K562 (cell line): Measurements from ENCODE around the gene LMNTD2. TPM values are rescaled to one million over a fixed set of nuclear protein-coding genes. Genes with fewer than 3 reads are reported as not detected.

Experiments used
- ATAC-seq: fragments of 200-7000 bp; cut with Tn5 transposase; 3 replicates; pipeline ENCODE4 v1.9.1; 2020; ENCODE audit warnings: moderate library complexity
- BruUV-seq: library from RNA; stranded (reverse); fragments of 400-500 nt; replicated peaks from 2 replicates; lab custom pipeline; 2021; lab: Mats Ljungman, UMichigan
- CTCF ChIA-PET: fragments of 300-600 bp; formaldehyde crosslinking; extraction: SDS; loops from one replicate; lab custom pipeline; 2021; ENCODE audit warnings: low intra/inter-chr PET ratio; lab: Yijun Ruan, JAX
- POLR2A ChIA-PET: fragments of 300-600, 350-650 bp; sonication (Branson Sonifier 250); formaldehyde crosslinking; extraction: SDS; loops from one replicate; lab custom pipeline; 2021; ENCODE audit warnings: antibody characterized with exemption, inconsistent platforms; lab: Yijun Ruan, JAX
- DNase-seq, 4 experiments: peaks; one replicate each; pipeline versions ENCODE4 v3.0.0 to v3.0.0-alpha.2; 2011 to 2018; ENCODE audit warnings: low spot score in 3 of 4, mixed read lengths in 3 of 4; ENCODE audit errors: extremely low read depth in 1 of 4
- FAIRE-seq: peaks from 2 replicates; lab custom pipeline; 2011; peaks lifted over from hg19 to GRCh38; lab: Jason Lieb, UNC
- H2AFZ ChIP-seq: 2 replicates; pipeline ENCODE4 v1.6.0; 2011; ENCODE audit warnings: low read depth, low read length, control low read depth, inconsistent platforms
- H3K27ac ChIP-seq: fragments of 200-600 bp; 3 replicates; pipeline ENCODE4 v1.8.0; 2011; ENCODE audit warnings: low read depth, mild to moderate bottlenecking, control low read depth, inconsistent platforms, low read length, moderate library complexity, mixed read lengths; ENCODE audit errors: extremely low read depth
- H3K27me3 ChIP-seq, 2 experiments: fragments of 300-600 bp in 1 of 2; 2 replicates in 1 of 2; 3 replicates in 1 of 2; pipeline versions ENCODE4 v1.6.0 to v1.8.0; 2011; ENCODE audit warnings: inconsistent platforms in 2 of 2, low read length in 2 of 2, mild to moderate bottlenecking in 1 of 2, mixed read lengths in 1 of 2, moderate library complexity in 1 of 2; ENCODE audit not compliant: control insufficient read depth in 2 of 2, insufficient read depth in 2 of 2
- H3K36me3 ChIP-seq: fragments of 300-600 bp; 3 replicates; pipeline ENCODE4 v1.8.0; 2011; ENCODE audit warnings: mild to moderate bottlenecking, low read length, inconsistent platforms; ENCODE audit not compliant: control insufficient read depth, insufficient read depth
- H3K4me1 ChIP-seq, 2 experiments: fragments of 200-600 bp in 1 of 2; replicated peaks in 1 of 2; 2 replicates in 1 of 2; 3 replicates in 1 of 2; pipeline versions ENCODE4 v1.5.1 to v1.8.0; 2011; ENCODE audit warnings: inconsistent platforms in 2 of 2, low read length in 2 of 2, mild to moderate bottlenecking in 1 of 2, mixed read lengths in 1 of 2, moderate library complexity in 1 of 2; ENCODE audit not compliant: control insufficient read depth in 2 of 2, insufficient read depth in 2 of 2
- H3K4me2 ChIP-seq: 2 replicates; pipeline ENCODE4 v1.6.1; 2011; ENCODE audit warnings: low read length, control low read depth, inconsistent platforms, mixed read lengths; ENCODE audit not compliant: insufficient read depth
- H3K4me3 ChIP-seq: fragments of 200-600 bp; sonication (generic), shearing (Covaris generic); 2 replicates; pipeline ENCODE4 v1.5.1; 2016; ENCODE audit warnings: control low read depth, inconsistent platforms
- H3K79me2 ChIP-seq: fragments of 200-600 bp; 3 replicates; pipeline ENCODE4 v1.8.0; 2011; ENCODE audit warnings: low read length, inconsistent platforms; ENCODE audit not compliant: control insufficient read depth, insufficient read depth
- H3K9ac ChIP-seq, 2 experiments: 2 replicates each; pipeline versions ENCODE4 v1.6.0 to v1.6.1; 2011; ENCODE audit warnings: low read depth in 2 of 2, low read length in 2 of 2, control low read depth in 1 of 2, inconsistent platforms in 1 of 2, mild to moderate bottlenecking in 1 of 2, mixed read lengths in 1 of 2; ENCODE audit not compliant: insufficient read depth in 1 of 2
- H3K9me1 ChIP-seq: one replicate; pipeline ENCODE4 v1.6.0; 2011; ENCODE audit warnings: inconsistent platforms, mild to moderate bottlenecking, low read length, moderate library complexity; ENCODE audit not compliant: control insufficient read depth, insufficient read depth
- H3K9me3 ChIP-seq: replicated peaks from 2 replicates; pipeline ENCODE4 v1.5.1; 2011; ENCODE audit warnings: low read depth, low read length, inconsistent platforms; ENCODE audit not compliant: control insufficient read depth, insufficient read depth
- H4K20me1 ChIP-seq: replicated peaks from 2 replicates; pipeline ENCODE4 v1.6.1; 2011; ENCODE audit warnings: low read length, inconsistent platforms, mixed read lengths; ENCODE audit not compliant: control insufficient read depth, insufficient read depth
- ETV5 ChIP-seq: sonication (generic); formaldehyde crosslinking; IDR thresholded peaks from 2 replicates; pipeline ENCODE4 v1.4.0; 2020; ENCODE audit warnings: low read depth, mild to moderate bottlenecking, missing genetic modification reagents
- EZH2 ChIP-seq: IDR thresholded peaks from 2 replicates; pipeline ENCODE4 v1.6.1; 2012; ENCODE audit warnings: low read depth, mild to moderate bottlenecking, inconsistent platforms, low read length, borderline replicate concordance
- FOSL1 ChIP-seq: fragments of 200-800 bp; sonication (Bioruptor generic); conservative IDR thresholded peaks from 2 replicates; pipeline ENCODE4 v1.6.1; 2016; ENCODE audit warnings: missing genetic modification characterization, missing compliant biosample characterization
- KDM2B ChIP-seq: fragments of 250-450 bp; sonication (Bioruptor Pico); IDR thresholded peaks from 2 replicates; pipeline ENCODE4 v1.8.0; 2021; ENCODE audit warnings: mild to moderate bottlenecking, moderate library complexity
- MAFK ChIP-seq: IDR thresholded peaks from 2 replicates; pipeline ENCODE4 v1.6.1; 2011; ENCODE audit warnings: low read length, improper control_type of control experiment
- MIER1 ChIP-seq: fragments of 450-650 bp; IDR thresholded peaks from 2 replicates; pipeline ENCODE4 v1.6.1; 2016; ENCODE audit warnings: antibody characterized with exemption, mild to moderate bottlenecking, low read depth
- POLR2AphosphoS5 ChIP-seq: IDR thresholded peaks from 2 replicates; pipeline ENCODE4 v1.6.1; 2011; ENCODE audit warnings: mild to moderate bottlenecking, low read depth, low read length, moderate library complexity; ENCODE audit not compliant: control insufficient read depth, insufficient read depth
- PTBP1 ChIP-seq: fragments of 200-400 bp; formaldehyde crosslinking; IDR thresholded peaks from 2 replicates; pipeline ENCODE4 v1.6.1; 2017; ENCODE audit warnings: low read depth, low read length
- PURB ChIP-seq: sonication (generic); formaldehyde crosslinking; IDR thresholded peaks from 2 replicates; pipeline ENCODE4 v1.9.0; 2021; ENCODE audit warnings: low read depth, mild to moderate bottlenecking, missing genetic modification reagents
- RB1 ChIP-seq: fragments of 450-650 bp; IDR thresholded peaks from 2 replicates; pipeline ENCODE4 v1.6.1; 2017; ENCODE audit warnings: low read depth, mild to moderate bottlenecking
- SMAD2 ChIP-seq: fragments of 150-350 bp; IDR thresholded peaks from 2 replicates; pipeline ENCODE4 v1.6.1; 2014; ENCODE audit warnings: low read depth, mild to moderate bottlenecking, low read length
- SMAD4 ChIP-seq: fragments of 250-450 bp; sonication (Bioruptor Pico); conservative IDR thresholded peaks from 2 replicates; pipeline ENCODE4 v1.8.0; 2021; ENCODE audit warnings: inconsistent platforms, mild to moderate bottlenecking, moderate library complexity
- SMARCA5 ChIP-seq: fragments of 450-650 bp; IDR thresholded peaks from 2 replicates; pipeline ENCODE4 v1.6.1; 2016
- TRIM24 ChIP-seq, 2 experiments: fragments of 450-650 bp; IDR thresholded peaks; 2 replicates each; pipeline ENCODE4 v1.6.1; 2016
- ZNF274 ChIP-seq: IDR thresholded peaks from 2 replicates; pipeline ENCODE4 v1.6.1; 2011; ENCODE audit warnings: low read depth, mild to moderate bottlenecking, low read length, moderate library complexity, borderline replicate concordance
- ZNF436 ChIP-seq: fragments of 250-450, 450-650 bp; sonication (Bioruptor Pico); formaldehyde crosslinking; IDR thresholded peaks from 2 replicates; pipeline ENCODE4 v1.7.0; 2020; ENCODE audit warnings: mild to moderate bottlenecking
- ZNF830 ChIP-seq: fragments of 250-450 bp; sonication (Bioruptor Pico); IDR thresholded peaks from 2 replicates; pipeline ENCODE4 v1.5.0; 2021; ENCODE audit warnings: mild to moderate bottlenecking
- WGBS: fragments of 100-300 bp; shearing (Covaris generic); methylation state at CpG from one replicate; pipeline ENCODE4 v1.1.6; 2016; ENCODE audit warnings: low coverage, mixed read lengths; ENCODE audit not compliant: insufficient coverage; ENCODE audit errors: missing lambda C conversion rate; 5-methylcytosine and 5-hydroxymethylcytosine counted together
- in situ Hi-C: fragments of 300-500 bp; cut with MboI; formaldehyde crosslinking; loops from 4 replicates; pipeline ENCODE4 v1.15.0; 2018; ENCODE audit warnings: inconsistent platforms, mixed read lengths
- intact Hi-C: fragments of 100-400 bp; cut with micrococcal nuclease; formaldehyde crosslinking; loops from 2 replicates; pipeline ENCODE4 v1.14.2; 2022
- polyA plus RNA-seq, 8 experiments: library from polyadenylated mRNA; depleted of rRNA in 4 of 8; stranded (reverse) in 5 of 8; unstranded in 3 of 8; fragments of >200 nt; fragmentation: Nextera tagmentation in 2 of 8; fragmentation: Illumina TruSeq in 1 of 8; extraction: Ambion mirVana in 2 of 8; extraction: Trizol in 1 of 8; gene quantifications; 2 replicates each; pipeline versions ENCODE4 v1.2.1 to v1.2.3, GENCODE V29; 2011 to 2014; ENCODE audit warnings: inconsistent platforms in 1 of 8, missing spikeins in 1 of 8
- total RNA-seq, 7 experiments: library from RNA; depleted of rRNA in 6 of 7; stranded (reverse); fragments of >200 nt in 6 of 7; fragmentation: Illumina TruSeq in 2 of 7; extraction: Trizol in 2 of 7; gene quantifications; 2 replicates each; pipeline versions ENCODE4 v1.2.1 to v1.2.3, GENCODE V29; 2011 to 2021; ENCODE audit warnings: low replicate concordance in 1 of 7
- TF ChIP-seq, protein P1 (sequence below), 2 experiments: fragments of 450-650 bp; conservative IDR thresholded peaks; 2 replicates each; pipeline ENCODE4 v1.6.1; 2017; ENCODE audit warnings: mild to moderate bottlenecking in 2 of 2, moderate library complexity in 2 of 2
- TF ChIP-seq, protein P2 (sequence below): sonication (generic); formaldehyde crosslinking; IDR thresholded peaks from 2 replicates; pipeline ENCODE4 v1.8.0; 2022; ENCODE audit warnings: missing genetic modification reagents, mild to moderate bottlenecking, borderline replicate concordance
- TF ChIP-seq, protein P3 (sequence below): sonication (generic); formaldehyde crosslinking; IDR thresholded peaks from 2 replicates; pipeline ENCODE4 v1.8.0; 2022; ENCODE audit warnings: mild to moderate bottlenecking, low read depth, missing genetic modification reagents

LMNTD2 gene
- total and polyA plus RNA-seq, 9 of the 15 experiments (the other 6 are each of a cell fraction or from before 2014, with no cell fraction given) = 0.48 to 4.2 (median 1.5) TPM; not detected in 3

DNA sequence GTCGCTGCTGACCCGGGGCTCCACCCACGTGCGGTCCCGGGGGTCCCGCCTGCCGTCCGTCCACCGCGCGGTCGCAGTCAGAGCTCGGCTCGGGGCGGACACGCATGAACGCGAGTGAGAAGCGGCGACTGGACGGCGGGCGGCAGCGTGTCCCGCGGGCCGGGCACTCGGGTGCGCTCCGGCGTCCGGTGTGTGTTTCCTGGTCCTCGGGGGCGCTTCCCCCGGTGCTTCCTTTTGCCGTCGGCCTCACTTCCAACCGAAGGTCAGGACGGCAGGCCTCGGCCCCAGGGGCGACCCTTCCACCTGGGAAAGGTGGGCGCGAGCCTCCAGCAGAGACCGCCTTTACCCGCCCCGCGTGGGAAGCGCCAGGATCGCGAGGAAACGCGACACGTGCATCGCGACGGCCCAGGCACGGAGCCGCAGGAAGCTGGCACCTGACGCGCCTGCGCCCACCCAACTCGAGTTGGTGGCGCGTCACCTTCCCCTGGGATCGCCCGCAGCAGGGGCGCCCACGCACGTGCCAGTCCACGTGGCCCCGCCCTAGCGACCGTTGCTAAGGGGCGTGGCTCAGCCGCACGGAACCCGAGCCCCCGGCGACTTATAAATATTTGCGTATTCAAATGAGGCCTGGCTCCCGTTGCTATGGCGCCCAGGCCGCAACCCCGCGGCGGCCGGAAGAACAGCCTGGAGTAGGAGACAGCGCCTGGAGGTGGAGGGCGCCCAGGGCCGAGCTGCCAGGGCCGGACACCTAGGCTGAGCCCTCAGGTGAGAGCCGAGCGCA is 23.5 kb downstream of the LMNTD2 start, which contains the start of gene LRRC56:
Gene LRRC56 (plus strand): TSS at position 687 of the 781 bp plus-strand sequence. CDS start 3,158 bp downstream, outside the sequence.
- H3K4me1 ChIP-seq = peaks cover 22 to 84% of the 10 kb centered on the region in 2 experiments
- H3K36me3 ChIP-seq = peaks cover 23% of the 10 kb centered on the region; the same call in 1 of the 3 replicates
- H3K27me3 ChIP-seq = no peaks in the 10 kb centered on the region
- intact Hi-C loops = no loop called here
- H3K79me2 ChIP-seq = peaks cover 17% of the 10 kb centered on the region
- DNase-seq (peak; percentile 92 to 95 (median 94)), ATAC-seq (peak; percentile 84), FAIRE-seq (peak; percentile 92)
- BruUV-seq = no TSS peak
- peak within 1 kb of the TSS; percentile 70 for H3K27ac ChIP-seq
- H3K9ac ChIP-seq = peak within 1 kb of the TSS; percentile 48 to 82; a peak in 3 of 4 replicates
- CTCF ChIA-PET = no interaction called here
- H2AFZ ChIP-seq = peak within 1 kb of the TSS; percentile 87
- 16% methylated on average over 36 of the region's 93 CpGs for WGBS
- peak within 1 kb of the TSS; percentile 68 for H3K4me2 ChIP-seq
- POLR2A ChIA-PET = interaction anchor here (0.5 to 1.2 kb wide), 3 partner anchors 18 to 32 kb away, joined by 4 to 5 read pairs (median 4); no protein-coding TSS in a partner anchor
- peaks cover 3% of the 10 kb centered on the region for H3K9me1 ChIP-seq
- in situ Hi-C loops = no loop called here
- peak within 1 kb of the TSS; percentile 78 for H3K4me3 ChIP-seq
- 0 out of 2 replicates have a peak, but pooled peaks cover 4% of the 10 kb centered on the region for H4K20me1 ChIP-seq
- no peaks in the 10 kb centered on the region for H3K9me3 ChIP-seq
- no peak for TF ChIP-seq PTBP1
- TF ChIP-seq, protein P1, sequence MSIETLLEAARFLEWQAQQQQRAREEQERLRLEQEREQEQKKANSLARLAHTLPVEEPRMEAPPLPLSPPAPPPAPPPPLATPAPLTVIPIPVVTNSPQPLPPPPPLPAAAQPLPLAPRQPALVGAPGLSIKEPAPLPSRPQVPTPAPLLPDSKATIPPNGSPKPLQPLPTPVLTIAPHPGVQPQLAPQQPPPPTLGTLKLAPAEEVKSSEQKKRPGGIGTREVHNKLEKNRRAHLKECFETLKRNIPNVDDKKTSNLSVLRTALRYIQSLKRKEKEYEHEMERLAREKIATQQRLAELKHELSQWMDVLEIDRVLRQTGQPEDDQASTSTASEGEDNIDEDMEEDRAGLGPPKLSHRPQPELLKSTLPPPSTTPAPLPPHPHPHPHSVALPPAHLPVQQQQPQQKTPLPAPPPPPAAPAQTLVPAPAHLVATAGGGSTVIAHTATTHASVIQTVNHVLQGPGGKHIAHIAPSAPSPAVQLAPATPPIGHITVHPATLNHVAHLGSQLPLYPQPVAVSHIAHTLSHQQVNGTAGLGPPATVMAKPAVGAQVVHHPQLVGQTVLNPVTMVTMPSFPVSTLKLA (conservative IDR thresholded peaks at IDR 0.05) = peak; percentile 99
- TF ChIP-seq SMAD4 (CRISPR knock-in tag) = no peak
- no peak for TF ChIP-seq MIER1
- TF ChIP-seq KDM2B (CRISPR knock-in tag) = no peak
- no peak for TF ChIP-seq ZNF830 (CRISPR knock-in tag)
- TF ChIP-seq FOSL1 (tag) = no peak
- TF ChIP-seq MAFK = no peak
- TF ChIP-seq, protein P2, sequence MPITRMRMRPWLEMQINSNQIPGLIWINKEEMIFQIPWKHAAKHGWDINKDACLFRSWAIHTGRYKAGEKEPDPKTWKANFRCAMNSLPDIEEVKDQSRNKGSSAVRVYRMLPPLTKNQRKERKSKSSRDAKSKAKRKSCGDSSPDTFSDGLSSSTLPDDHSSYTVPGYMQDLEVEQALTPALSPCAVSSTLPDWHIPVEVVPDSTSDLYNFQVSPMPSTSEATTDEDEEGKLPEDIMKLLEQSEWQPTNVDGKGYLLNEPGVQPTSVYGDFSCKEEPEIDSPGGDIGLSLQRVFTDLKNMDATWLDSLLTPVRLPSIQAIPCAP = no peak
- TF ChIP-seq, protein P3, sequence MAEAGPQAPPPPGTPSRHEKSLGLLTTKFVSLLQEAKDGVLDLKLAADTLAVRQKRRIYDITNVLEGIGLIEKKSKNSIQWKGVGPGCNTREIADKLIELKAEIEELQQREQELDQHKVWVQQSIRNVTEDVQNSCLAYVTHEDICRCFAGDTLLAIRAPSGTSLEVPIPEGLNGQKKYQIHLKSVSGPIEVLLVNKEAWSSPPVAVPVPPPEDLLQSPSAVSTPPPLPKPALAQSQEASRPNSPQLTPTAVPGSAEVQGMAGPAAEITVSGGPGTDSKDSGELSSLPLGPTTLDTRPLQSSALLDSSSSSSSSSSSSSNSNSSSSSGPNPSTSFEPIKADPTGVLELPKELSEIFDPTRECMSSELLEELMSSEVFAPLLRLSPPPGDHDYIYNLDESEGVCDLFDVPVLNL = no peak
- TF ChIP-seq EZH2 = no peak
- peak; percentile 41; the same call in 1 of the 2 replicates for TF ChIP-seq RB1
- TF ChIP-seq ZNF274 = no peak
- TF ChIP-seq ETV5 (CRISPR knock-in tag) = no peak
- TF ChIP-seq PURB (CRISPR knock-in tag) = no peak
- TF ChIP-seq SMAD2 = no peak
- TF ChIP-seq SMARCA5 = no peak
- no peak for TF ChIP-seq POLR2AphosphoS5
- TF ChIP-seq TRIM24 (IDR thresholded peaks at IDR 0.05) = 0 out of 4 replicates have a peak, but pooled peaks of 1 of the 2 experiments have one; percentile 45
- no peak for TF ChIP-seq ZNF436 (CRISPR knock-in tag)
